ENCODE data around the gene DYNLT4.

DYNLT4 gene

GRCh38 chr1:44792736-44793502 lies 14.2 kb downstream of the DYNLT4 start:
- no peak for TF ChIP-seq CTCF (IDR thresholded peaks at IDR 0.05)
- DNase-seq, result no peak
- no peaks in the 10 kb centered on the region for H3K36me3 Mint-ChIP-seq (ENCODE audit: low read depth)
- H3K9me3 Mint-ChIP-seq, result no peaks in the 10 kb centered on the region
- peaks cover 34% of the 10 kb centered on the region for H3K4me1 Mint-ChIP-seq
- no peak overlapping the region for H3K4me3 Mint-ChIP-seq
- peak overlapping the region; percentile 91 for H3K27ac Mint-ChIP-seq
- H3K27me3 Mint-ChIP-seq (ENCODE audit: low read depth, poor library complexity), result peaks cover 3% of the 10 kb centered on the region

DNA sequence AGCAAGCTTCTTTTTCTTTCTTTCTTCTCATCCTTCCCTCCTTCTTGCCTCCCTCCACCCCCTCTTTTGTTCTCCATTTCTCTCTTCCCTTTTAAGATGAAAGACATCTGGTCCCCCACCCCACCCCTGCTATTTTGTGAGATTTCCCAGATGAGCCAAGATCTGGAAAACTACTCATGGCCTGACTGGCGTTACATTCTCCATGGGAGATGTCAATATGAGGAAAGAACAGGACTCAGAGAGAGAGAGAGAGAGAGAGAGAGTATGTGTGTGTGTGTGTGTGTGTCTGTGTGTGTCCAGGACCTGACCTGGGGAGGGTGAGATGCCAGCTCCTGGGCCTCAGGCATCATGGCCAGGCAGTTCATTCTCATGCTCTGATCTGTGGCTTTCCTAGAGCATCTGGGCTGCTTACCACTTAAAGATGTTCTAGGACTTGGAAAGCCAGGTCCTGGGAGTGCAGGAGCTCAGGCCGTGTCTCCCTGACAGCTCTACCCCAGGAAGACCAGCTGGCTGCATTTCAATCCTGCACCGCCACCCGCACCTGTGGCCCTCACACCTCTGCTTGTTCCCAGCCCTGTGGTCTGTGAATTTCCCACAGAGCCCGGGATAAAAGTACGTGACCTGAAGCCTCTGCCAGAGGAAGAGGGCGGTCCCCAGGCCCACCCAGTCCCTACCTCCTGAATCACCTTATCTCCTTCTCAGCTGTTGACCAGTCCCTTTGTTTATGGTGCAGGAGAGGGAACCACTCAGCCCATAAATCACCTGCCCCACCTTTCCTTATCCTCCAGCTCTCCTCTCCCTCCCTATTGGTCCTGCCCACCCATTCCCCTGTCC lies 16.0 kb downstream of the DYNLT4 start:
- peaks cover 13% of the 10 kb centered on the region for H3K27me3 Mint-ChIP-seq (ENCODE audit: low read depth, poor library complexity)
- no peaks in the 10 kb centered on the region for H3K36me3 Mint-ChIP-seq (ENCODE audit: low read depth)
- H3K27ac Mint-ChIP-seq, result peak overlapping the region; percentile 78
- no peak for TF ChIP-seq CTCF (IDR thresholded peaks at IDR 0.05)
- H3K4me3 Mint-ChIP-seq, result no peak overlapping the region
- no peak for DNase-seq
- H3K4me1 Mint-ChIP-seq, result peaks cover 40% of the 10 kb centered on the region
- no peaks in the 10 kb centered on the region for H3K9me3 Mint-ChIP-seq

GRCh38 chr1:44788120-44788860 lies 18.9 kb downstream of the DYNLT4 start, which contains the start of gene BEST4:
BEST4 (minus strand) TSS chr1:44788170; CDS start chr1:44787705, 465 bp downstream.
- peaks cover 2% of the 10 kb centered on the region for H3K36me3 Mint-ChIP-seq (ENCODE audit: low read depth)
- H3K27ac Mint-ChIP-seq, result no peak within 1 kb of the TSS
- no peaks in the 10 kb centered on the region for H3K9me3 Mint-ChIP-seq
- H3K27me3 Mint-ChIP-seq (ENCODE audit: low read depth, poor library complexity), result peaks cover 23% of the 10 kb centered on the region
- DNase-seq, result no peak
- no peak for TF ChIP-seq CTCF (IDR thresholded peaks at IDR 0.05)
- H3K4me1 Mint-ChIP-seq, result peaks cover 58% of the 10 kb centered on the region
- H3K4me3 Mint-ChIP-seq, result no peak within 1 kb of the TSS

DNA sequence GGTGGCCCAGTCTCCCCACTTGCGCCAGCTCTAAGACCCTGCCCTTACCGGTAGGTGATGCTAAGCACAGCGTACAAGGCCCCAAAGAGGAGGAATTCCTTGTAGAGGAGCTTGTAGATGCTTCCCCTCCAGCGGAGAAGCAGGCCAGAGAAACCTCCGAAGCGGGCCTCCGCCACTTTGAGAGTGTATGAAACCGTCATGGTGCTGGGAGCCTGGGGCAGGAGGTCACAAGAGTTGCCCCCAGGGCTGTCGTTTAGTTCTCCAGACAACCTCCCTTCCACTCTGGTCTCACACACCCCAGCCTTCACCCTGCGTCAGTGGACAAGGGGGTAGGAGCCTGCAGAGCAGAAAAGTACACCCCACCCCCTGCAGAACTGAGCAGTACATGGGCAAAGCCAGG lies 19.6 kb downstream of the DYNLT4 start:
- Mint-ChIP-seq H3K27ac (no peak overlapping the region), H3K9me3 (no peaks in the 10 kb centered on the region)

More for the DNA sequence above, 19.6 kb downstream of the DYNLT4 start:
- H3K4me1 Mint-ChIP-seq, result peaks cover 52% of the 10 kb centered on the region
- peaks cover 4% of the 10 kb centered on the region for H3K36me3 Mint-ChIP-seq (ENCODE audit: low read depth)
- H3K27me3 Mint-ChIP-seq (ENCODE audit: low read depth, poor library complexity), result peaks cover 23% of the 10 kb centered on the region
- DNase-seq, result no peak
- no peak overlapping the region for H3K4me3 Mint-ChIP-seq
- no peak for TF ChIP-seq CTCF (IDR thresholded peaks at IDR 0.05)
